ENCODE data around the gene PRIM2.
"Not testable (repeated sequence)": the region's sequence is repeated elsewhere in the genome, so short reads cannot be mapped to it uniquely, and the experiment has no call there.

PRIM2 gene

GRCh38 chr6:57606331-57606730 lies 288.9 kb downstream of the PRIM2 start:
- DNase-seq (ENCODE audit: low read depth in 2 of 2) = not testable (repeated sequence)

- not testable (repeated sequence) for DNase-seq (ENCODE audit: low read depth in 2 of 2)
Observed at GRCh38 chr6:57610612-57611011, 293.2 kb downstream of the PRIM2 start.

- not testable (repeated sequence) for DNase-seq (ENCODE audit: low read depth in 2 of 2)
Observed at GRCh38 chr6:57618959-57619358, 301.5 kb downstream of the PRIM2 start.

GRCh38 chr6:57631773-57632172 lies 314.3 kb downstream of the PRIM2 start:
- DNase-seq (ENCODE audit: low read depth in 2 of 2) = not testable (repeated sequence)

- not testable (repeated sequence) for DNase-seq (ENCODE audit: low read depth in 2 of 2)
Observed at GRCh38 chr6:57658526-57658925, 341.1 kb downstream of the PRIM2 start.

GRCh38 chr6:57659794-57660193 lies 342.4 kb downstream of the PRIM2 start:
- not testable (repeated sequence) for DNase-seq (ENCODE audit: low read depth in 2 of 2)

- DNase-seq (ENCODE audit: low read depth in 2 of 2) = not testable (repeated sequence)
Observed at GRCh38 chr6:57660940-57661339, 343.5 kb downstream of the PRIM2 start.

- not testable (repeated sequence) for DNase-seq (ENCODE audit: low read depth in 2 of 2)
Observed at GRCh38 chr6:57668108-57668507, 350.7 kb downstream of the PRIM2 start.

- not testable (repeated sequence) for DNase-seq (ENCODE audit: low read depth in 2 of 2)
Observed at GRCh38 chr6:57671237-57671636, 353.8 kb downstream of the PRIM2 start.

GRCh38 chr6:57671937-57672627 lies 354.7 kb downstream of the PRIM2 start:
- DNase-seq (ENCODE audit: low read depth in 2 of 2) = not testable (repeated sequence)

- DNase-seq (ENCODE audit: low read depth in 2 of 2) = not testable (repeated sequence)
Observed at GRCh38 chr6:57673281-57673680, 355.9 kb downstream of the PRIM2 start.

GRCh38 chr6:57675386-57675785 lies 358.0 kb downstream of the PRIM2 start:
- not testable (repeated sequence) for DNase-seq (ENCODE audit: low read depth in 2 of 2)

GRCh38 chr6:57696382-57696781 lies 379.0 kb downstream of the PRIM2 start:
- not testable (repeated sequence) for DNase-seq (ENCODE audit: low read depth in 2 of 2)

All from stimulated activated CD4-positive, alpha-beta T cell treated with anti-CD3 and anti-CD28 coated beads, Interleukin-1b, Interleukin-23, amount 100 ng/mL, for 4 hours (primary cell).